Tibial nerve (tissue), 3 donors: ENCODE measurements around the gene FAM227B.

Source experiments
- CTCF ChIP-seq, 5 experiments: fragments of 200-600 bp in 3 of 5; fragments of 450-650 bp in 2 of 5; sonication (generic) in 3 of 5; IDR thresholded peaks; one replicate each; pipeline ENCODE4 v1.5.1; 2016 to 2019; ENCODE audit warnings: antibody characterized with exemption in 5 of 5, mild to moderate bottlenecking in 3 of 5, moderate library complexity in 2 of 5
- POLR2A ChIP-seq, 2 donors: fragments of 450-650 bp; IDR thresholded peaks; one replicate each; pipeline ENCODE4 v1.6.1; 2017; ENCODE audit warnings: antibody characterized with exemption in 2 of 2, mild to moderate bottlenecking in 2 of 2, moderate library complexity in 2 of 2

DNA sequence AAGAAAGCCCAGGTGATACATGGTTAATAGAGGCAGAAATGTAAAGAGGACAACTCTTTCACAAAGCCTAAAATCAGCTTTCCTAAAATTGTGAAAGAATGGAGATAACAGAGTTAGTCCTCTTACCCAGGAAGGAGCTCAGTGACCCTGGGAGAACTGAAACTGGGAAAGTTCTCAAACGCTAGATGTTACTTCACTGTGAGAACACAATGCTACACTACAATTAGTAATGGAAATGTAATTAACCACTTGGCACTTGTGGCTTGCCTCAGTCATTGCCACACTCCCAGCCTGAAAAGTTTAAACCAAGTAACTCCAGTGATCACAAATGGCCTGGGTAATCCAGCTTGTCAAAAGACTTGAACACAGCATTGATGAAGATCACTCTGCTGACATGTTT is 300.3 kb downstream of the FAM227B start:
- TF ChIP-seq CTCF (IDR thresholded peaks at IDR 0.05) (no peak), POLR2A (IDR thresholded peaks at IDR 0.05) (no peak)
